Osteoblast (primary cell): ENCODE measurements around the gene BANK1. TPM values are rescaled to one million over a fixed set of nuclear protein-coding genes. Genes with fewer than 3 reads are reported as not detected.

Source experiments
- DNase-seq: peaks from one replicate; pipeline ENCODE4 v3.0.0; 2011; ENCODE audit warnings: low spot score, mixed read lengths; ENCODE audit not compliant: insufficient read length; ENCODE audit errors: missing footprints
- H2AFZ ChIP-seq: 2 replicates; pipeline ENCODE4 v1.6.0; 2011; ENCODE audit warnings: mild to moderate bottlenecking, low read length
- H3K27ac ChIP-seq: 2 replicates; pipeline ENCODE4 v1.5.1; 2011; ENCODE audit warnings: mild to moderate bottlenecking, low read depth, low read length, moderate library complexity
- H3K27me3 ChIP-seq: 2 replicates; pipeline ENCODE4 v1.6.0; 2012; ENCODE audit warnings: mild to moderate bottlenecking, control low read depth, inconsistent platforms, low read length, moderate library complexity; ENCODE audit not compliant: insufficient read depth
- H3K36me3 ChIP-seq: 2 replicates; pipeline ENCODE4 v1.5.1; 2011; ENCODE audit warnings: mild to moderate bottlenecking, low read length, control low read depth, moderate library complexity; ENCODE audit not compliant: insufficient read depth
- H3K4me1 ChIP-seq: 2 replicates; pipeline ENCODE4 v1.5.1; 2011; ENCODE audit warnings: mild to moderate bottlenecking, low read length, control low read depth, moderate library complexity; ENCODE audit not compliant: insufficient read depth
- H3K4me2 ChIP-seq: 2 replicates; pipeline ENCODE4 v1.6.0; 2011; ENCODE audit warnings: mild to moderate bottlenecking, low read length; ENCODE audit not compliant: insufficient read depth
- H3K4me3 ChIP-seq: fragments of 200-600 bp; sonication (generic); 3 replicates; pipeline ENCODE4 v1.5.1; 2012; ENCODE audit warnings: mild to moderate bottlenecking, low read length, inconsistent platforms; ENCODE audit not compliant: insufficient read depth
- H3K79me2 ChIP-seq: 2 replicates; pipeline ENCODE4 v1.6.0; 2012; ENCODE audit warnings: mild to moderate bottlenecking, low read length, control low read depth, inconsistent platforms; ENCODE audit not compliant: insufficient read depth
- H3K9me3 ChIP-seq: 2 replicates; pipeline ENCODE4 v1.5.1; 2011; ENCODE audit warnings: low read depth, low read length, control low read depth
- H4K20me1 ChIP-seq: 2 replicates; pipeline ENCODE4 v1.6.0; 2012; ENCODE audit warnings: mild to moderate bottlenecking, low read length, control low read depth; ENCODE audit not compliant: insufficient read depth
- CTCF ChIP-seq: IDR thresholded peaks from 2 replicates; pipeline ENCODE4 v1.5.1; 2011; ENCODE audit warnings: mild to moderate bottlenecking, low read depth, low read length, moderate library complexity; ENCODE audit errors: extremely low read depth
- total RNA-seq: library from RNA; depleted of rRNA; stranded (reverse); fragments of >200 nt; gene quantifications from 2 replicates; pipeline ENCODE4 v1.2.3, GENCODE V29; 2012

BANK1 gene
- total RNA-seq, 1 donor: 1.8 TPM

- no peak for TF ChIP-seq CTCF
- Histone ChIP-seq H3K4me2 (no peak overlapping the region), H3K4me1 (no peaks in the 10 kb centered on the region), H3K4me3 (no peak overlapping the region), H3K27me3 (no peaks in the 10 kb centered on the region), H3K9me3 (no peaks in the 10 kb centered on the region), H3K79me2 (no peaks in the 10 kb centered on the region), H3K27ac (no peak overlapping the region), H4K20me1 (no peaks in the 10 kb centered on the region), H2AFZ (no peak overlapping the region), H3K36me3 (no peaks in the 10 kb centered on the region)
- DNase-seq: no peak
Measured at GRCh38 chr4:102120846-102121245, 330.3 kb downstream of the BANK1 start.
